ENCODE measurements around the gene ADH4.
"Not testable (repeated sequence)": the region's sequence is repeated elsewhere in the genome, so short reads cannot be mapped to it uniquely, and the experiment has no call there.

The ADH4 gene

GRCh38 chr4:99144070-99144469 lies at the start of gene ADH4:
TSS of gene ADH4 (minus strand) at chr4:99144297. CDS start at chr4:99144222, 75 bp downstream.
- no peak for DNase-seq (ENCODE audit: low spot score)

GRCh38 chr4:99190336-99190735 lies 46.2 kb upstream of the ADH4 start:
- no peak for DNase-seq (ENCODE audit: low spot score)

- not testable (repeated sequence) for DNase-seq (ENCODE audit: low spot score)
These were observed 45.8 kb upstream of the ADH4 start for GRCh38 chr4:99189900-99190299.

GRCh38 chr4:99186029-99186428 lies 41.9 kb upstream of the ADH4 start:
- no peak for DNase-seq (ENCODE audit: low spot score)

- no peak for DNase-seq (ENCODE audit: low spot score)
These were observed 41.5 kb upstream of the ADH4 start for GRCh38 chr4:99185581-99185980.

GRCh38 chr4:99180382-99181070 lies 36.4 kb upstream of the ADH4 start:
- DNase-seq (ENCODE audit: low spot score): no peak

GRCh38 chr4:99179626-99180025 lies 35.5 kb upstream of the ADH4 start:
- no peak for DNase-seq (ENCODE audit: low spot score)

- DNase-seq (ENCODE audit: low spot score): no peak
These were observed 35.1 kb upstream of the ADH4 start for GRCh38 chr4:99179178-99179577.

GRCh38 chr4:99166544-99166943 lies 22.4 kb upstream of the ADH4 start:
- no peak for DNase-seq (ENCODE audit: low spot score)

GRCh38 chr4:99165978-99166377 lies 21.9 kb upstream of the ADH4 start:
- DNase-seq (ENCODE audit: low spot score): no peak

- DNase-seq (ENCODE audit: low spot score): no peak
These were observed 17.4 kb upstream of the ADH4 start for GRCh38 chr4:99161373-99162099.

GRCh38 chr4:99159699-99160098 lies 15.6 kb upstream of the ADH4 start:
- DNase-seq (ENCODE audit: low spot score): no peak

- no peak for DNase-seq (ENCODE audit: low spot score)
These were observed 13.4 kb upstream of the ADH4 start for GRCh38 chr4:99157478-99157935.

- DNase-seq (ENCODE audit: low spot score): no peak
These were observed 12.9 kb upstream of the ADH4 start for GRCh38 chr4:99156992-99157391.

GRCh38 chr4:99154658-99155342 lies 10.7 kb upstream of the ADH4 start:
- no peak for DNase-seq (ENCODE audit: low spot score)

- DNase-seq (ENCODE audit: low spot score): no peak
These were observed 7.9 kb upstream of the ADH4 start for GRCh38 chr4:99151995-99152394.

GRCh38 chr4:99151452-99151851 lies 7.4 kb upstream of the ADH4 start:
- DNase-seq (ENCODE audit: low spot score): no peak

GRCh38 chr4:99149426-99150019 lies 5.4 kb upstream of the ADH4 start:
- no peak for DNase-seq (ENCODE audit: low spot score)

GRCh38 chr4:99148550-99148949 lies 4.5 kb upstream of the ADH4 start:
- no peak for DNase-seq (ENCODE audit: low spot score)

- DNase-seq (ENCODE audit: low spot score): no peak
These were observed 490 bp upstream of the ADH4 start for GRCh38 chr4:99144587-99144986.

- no peak for DNase-seq (ENCODE audit: low spot score)
These were observed 7.8 kb downstream of the ADH4 start for GRCh38 chr4:99136329-99136728.

GRCh38 chr4:99135541-99136162 lies 8.4 kb downstream of the ADH4 start:
- DNase-seq (ENCODE audit: low spot score): no peak

Measured in globus pallidus (tissue), 1 donor.